GM18505 (cell line): ENCODE measurements around the gene TBC1D22A.

ENCODE experiments used
- ATAC-seq: cut with Tn5 transposase; IDR thresholded peaks from one replicate; pipeline ENCODE4 v1.9.1; 2021; ENCODE audit not compliant: unreplicated experiment
- POLR2A ChIP-seq: IDR thresholded peaks from 4 replicates; pipeline ENCODE4 v1.6.1; 2011; ENCODE audit warnings: borderline replicate concordance; ENCODE audit not compliant: insufficient read depth, insufficient read length; ENCODE audit errors: extremely low read depth

The TBC1D22A gene

DNA sequence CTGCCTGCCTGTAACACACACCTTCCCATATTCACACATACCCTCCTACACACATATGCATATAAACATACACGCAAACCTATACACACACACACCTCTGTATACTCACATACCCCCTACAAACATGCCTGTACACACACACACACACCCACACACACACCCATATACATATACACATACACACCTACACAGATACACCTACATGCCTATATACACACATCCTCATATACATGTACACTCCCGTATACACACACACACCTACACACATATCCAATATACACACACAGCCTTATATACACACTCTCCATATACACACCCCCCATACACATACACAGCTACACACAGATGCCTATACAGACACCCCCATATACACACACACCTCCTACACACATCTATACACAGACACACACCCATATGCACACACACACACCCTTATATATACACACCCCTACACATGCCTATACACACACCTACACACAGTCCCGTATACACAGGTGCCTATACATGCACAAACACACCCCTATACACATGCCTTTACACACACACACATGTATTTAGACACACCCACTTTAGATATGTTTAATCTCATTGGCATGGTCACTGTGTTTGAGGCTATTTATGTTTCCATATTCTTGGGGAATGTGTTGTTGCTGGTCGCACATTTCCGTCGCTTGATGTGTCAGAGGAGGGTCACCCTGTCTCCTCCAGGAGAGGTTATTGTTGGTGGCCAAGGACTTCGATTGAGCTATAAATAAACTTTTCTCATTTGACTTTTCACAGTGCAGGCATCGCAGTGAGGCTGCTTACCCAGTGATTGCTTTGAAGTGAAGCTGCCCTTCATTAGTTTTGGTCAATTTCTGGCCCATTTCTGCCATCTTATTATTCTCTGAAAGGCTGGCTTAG is 243.3 kb downstream of the TBC1D22A start:
- TF ChIP-seq POLR2A: no peak
- ATAC-seq: no peak

DNA sequence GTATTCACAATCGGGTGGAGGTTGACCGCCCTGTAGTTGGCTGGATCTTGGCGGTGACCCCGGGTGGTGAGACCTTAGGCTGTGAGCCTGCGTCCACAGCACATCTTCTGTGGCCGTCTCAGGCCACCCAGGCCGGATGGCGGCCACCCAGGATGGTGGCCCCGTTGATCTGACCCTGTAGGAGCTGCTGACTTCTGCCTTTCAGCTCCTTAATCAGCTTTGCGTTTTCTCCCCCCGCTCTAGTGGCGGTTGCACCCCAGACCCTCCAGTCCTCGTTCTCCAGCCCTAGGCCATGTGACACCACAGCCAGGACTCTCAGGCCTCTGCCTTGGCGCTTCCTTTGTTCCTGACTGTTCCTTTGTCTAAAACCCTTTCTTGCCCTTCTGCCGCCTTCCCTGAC is 244.0 kb downstream of the TBC1D22A start:
- TF ChIP-seq POLR2A: no peak
- no peak for ATAC-seq

DNA sequence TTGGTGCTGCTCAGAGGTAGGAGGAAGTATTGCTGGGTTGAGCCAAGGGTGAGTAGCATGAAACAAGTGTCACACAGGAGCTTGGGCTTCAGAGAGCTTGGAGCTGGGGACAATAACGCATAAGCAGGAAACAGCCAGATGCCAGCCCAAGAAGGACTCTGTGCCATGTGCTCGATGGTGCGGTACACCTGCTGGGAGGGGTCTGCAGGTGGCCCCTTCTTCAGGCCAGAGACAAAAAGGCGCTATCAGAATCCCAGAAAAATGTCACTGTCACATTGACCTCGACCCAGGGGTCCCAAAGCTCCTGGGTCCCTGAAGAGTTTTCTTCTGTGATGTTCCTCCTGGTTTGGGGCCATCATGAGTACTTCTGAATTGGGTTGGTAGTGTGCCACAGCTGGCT is 244.4 kb downstream of the TBC1D22A start:
- TF ChIP-seq POLR2A: no peak
- no peak for ATAC-seq

DNA sequence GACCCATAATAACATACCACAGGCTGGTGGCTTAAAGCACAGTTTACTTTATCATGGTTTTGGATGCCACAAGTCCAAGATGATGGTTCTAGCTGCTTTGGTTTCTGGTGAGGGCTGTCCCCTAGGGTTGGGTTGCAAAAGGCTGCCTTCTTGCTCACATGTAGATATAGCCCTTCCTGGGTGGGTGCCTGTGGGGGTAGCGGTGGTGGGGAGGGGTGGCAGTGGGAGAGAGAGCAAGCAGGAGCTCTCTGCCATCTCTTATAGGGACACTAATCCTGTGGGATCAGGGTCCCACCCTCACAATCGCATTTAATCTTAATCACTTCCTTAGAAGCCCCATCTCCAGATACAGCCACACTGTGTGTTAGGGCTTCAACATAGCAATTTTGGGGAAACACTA is 245.0 kb downstream of the TBC1D22A start:
- no peak for ATAC-seq
- TF ChIP-seq POLR2A: no peak

DNA sequence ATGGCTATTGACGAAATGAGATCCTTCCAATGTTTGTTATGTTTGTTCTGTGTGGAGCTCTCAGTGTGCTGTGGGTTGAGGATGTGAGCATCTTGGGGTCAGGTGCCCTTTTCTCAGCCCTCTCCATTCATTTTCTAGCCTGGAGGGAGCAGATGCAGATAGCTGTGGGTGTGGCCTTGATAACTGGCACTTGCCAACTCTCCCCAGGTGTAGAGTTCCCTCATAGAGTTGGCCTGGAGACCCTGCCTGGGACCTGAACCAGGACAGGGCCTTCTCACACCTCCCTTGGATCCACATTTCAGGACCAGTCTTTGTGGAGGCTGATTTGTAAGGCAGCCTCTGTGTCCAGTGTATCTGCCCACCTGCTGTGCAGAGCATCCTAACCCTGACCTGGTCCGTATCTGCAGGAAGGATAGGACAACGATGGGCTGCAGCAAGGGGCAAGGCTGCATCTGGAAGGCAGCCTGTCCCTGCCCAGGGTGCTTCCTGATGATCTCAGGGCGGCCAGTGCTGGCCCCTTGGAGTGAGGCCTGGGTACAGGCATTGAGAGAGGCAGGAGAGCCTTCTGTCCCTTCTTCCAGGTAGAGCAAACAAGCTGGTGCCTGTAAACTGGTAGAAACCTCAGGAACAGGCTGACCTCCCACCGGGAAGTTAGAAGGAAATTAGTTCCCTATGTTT is 245.9 kb downstream of the TBC1D22A start:
- TF ChIP-seq POLR2A: no peak
- no peak for ATAC-seq

DNA sequence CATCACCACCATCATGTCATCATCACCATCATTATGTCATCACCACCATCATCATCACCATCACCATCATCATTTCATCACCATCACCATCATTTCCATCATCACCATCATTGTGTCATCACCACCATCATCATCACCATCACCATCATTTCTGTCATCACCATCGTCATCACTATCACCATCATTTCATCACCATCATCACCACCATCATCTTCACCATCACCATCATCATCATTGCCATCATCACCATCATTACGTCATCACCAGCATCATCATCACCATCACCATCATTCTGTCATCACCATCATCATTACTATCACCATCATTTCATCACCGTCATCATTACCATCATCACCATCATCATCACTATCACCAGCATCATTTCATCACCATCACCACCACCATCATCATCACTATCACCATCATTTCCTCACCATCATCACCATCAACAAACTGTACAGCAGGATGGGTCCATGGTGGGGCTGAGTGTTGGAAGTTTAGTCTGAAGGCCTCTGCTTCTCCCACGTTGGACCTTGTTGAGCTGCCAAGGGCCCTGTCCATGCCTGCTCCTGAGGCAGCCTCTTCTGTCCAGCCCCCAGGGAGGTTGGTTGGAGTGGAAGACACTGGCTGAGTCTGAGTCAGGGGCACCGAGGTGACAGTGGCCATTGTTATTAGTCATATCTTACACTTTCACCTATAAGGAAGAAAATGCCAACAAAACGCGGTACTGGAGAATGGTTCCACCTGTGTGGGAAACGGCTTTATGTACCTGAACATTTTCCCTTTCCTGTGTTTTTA is 247.1 kb downstream of the TBC1D22A start:
- no peak for TF ChIP-seq POLR2A
- ATAC-seq: no peak

DNA sequence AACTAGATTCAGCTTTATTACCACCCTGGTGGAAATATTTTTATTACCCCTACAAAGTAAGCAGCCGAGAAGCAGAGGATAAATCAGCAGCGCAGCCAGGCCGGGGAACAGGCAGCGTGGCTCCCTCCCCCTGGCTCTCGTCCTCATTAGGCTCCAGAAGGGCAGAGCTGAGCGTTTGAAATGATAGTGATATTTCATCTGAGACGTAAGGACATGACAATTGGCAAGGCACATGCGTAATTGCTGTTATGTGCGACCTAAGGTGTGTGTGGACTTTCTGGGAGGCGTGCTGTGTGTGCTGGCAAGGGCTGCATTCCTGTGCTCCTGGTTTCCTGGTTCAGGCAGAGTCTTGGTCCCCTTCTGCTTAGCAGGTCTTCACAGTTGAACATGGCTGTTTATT is 247.8 kb downstream of the TBC1D22A start:
- ATAC-seq: no peak
- no peak for TF ChIP-seq POLR2A

DNA sequence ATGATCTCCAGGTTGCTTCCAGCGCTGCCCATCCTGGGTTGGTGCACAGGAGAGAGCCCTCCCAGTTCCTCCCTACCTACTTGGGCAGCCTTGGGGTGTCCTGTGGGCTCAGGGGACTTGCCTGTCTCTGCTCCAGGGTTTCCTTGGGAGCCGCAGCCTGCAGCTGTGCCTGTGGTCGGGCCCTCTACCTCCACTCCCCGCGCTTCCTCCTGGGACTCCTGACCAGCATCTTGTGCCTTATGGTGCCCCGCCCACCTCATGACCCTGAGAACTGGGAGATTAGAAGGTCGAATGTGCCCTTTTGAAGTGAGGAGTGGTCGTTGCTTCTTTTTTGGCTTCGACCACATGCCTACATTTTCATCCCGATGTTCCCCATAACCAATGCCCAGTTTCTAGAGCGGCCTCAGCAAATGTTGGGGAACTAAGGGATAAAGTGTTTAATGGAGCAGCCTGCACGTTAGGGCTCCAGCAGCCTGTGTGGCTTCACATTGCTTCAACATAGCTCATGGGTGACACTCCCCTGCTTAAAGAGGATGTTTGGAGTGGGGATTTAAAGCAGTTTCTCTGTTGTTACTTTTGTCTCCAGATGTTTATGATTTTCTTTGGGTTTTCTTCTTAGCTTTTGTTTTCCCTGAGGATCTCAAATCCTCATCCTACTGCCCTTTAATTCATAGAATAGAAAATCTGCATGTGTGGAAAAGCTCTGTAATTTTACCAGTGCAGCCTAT is 248.8 kb downstream of the TBC1D22A start:
- no peak for ATAC-seq
- no peak for TF ChIP-seq POLR2A

DNA sequence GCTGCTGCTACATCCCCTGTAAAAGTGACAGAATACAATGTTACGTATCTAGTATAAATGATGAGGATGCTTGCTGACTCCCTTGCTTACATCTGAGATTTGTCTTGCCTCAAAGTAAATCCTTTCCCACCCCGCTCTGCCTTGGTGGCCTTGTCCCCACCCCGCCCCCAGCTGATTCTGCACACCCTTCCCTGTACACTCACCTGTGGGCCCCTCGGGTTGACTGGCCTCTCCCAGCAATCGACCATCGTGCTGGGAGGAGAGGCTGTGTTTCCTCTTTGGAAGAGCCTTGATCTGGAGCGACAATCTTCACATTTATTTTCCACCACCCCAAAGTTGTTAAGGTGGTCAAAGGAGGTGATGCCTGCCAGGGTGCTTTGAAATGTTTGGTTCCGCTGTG is 249.4 kb downstream of the TBC1D22A start:
- TF ChIP-seq POLR2A: no peak
- no peak for ATAC-seq

DNA sequence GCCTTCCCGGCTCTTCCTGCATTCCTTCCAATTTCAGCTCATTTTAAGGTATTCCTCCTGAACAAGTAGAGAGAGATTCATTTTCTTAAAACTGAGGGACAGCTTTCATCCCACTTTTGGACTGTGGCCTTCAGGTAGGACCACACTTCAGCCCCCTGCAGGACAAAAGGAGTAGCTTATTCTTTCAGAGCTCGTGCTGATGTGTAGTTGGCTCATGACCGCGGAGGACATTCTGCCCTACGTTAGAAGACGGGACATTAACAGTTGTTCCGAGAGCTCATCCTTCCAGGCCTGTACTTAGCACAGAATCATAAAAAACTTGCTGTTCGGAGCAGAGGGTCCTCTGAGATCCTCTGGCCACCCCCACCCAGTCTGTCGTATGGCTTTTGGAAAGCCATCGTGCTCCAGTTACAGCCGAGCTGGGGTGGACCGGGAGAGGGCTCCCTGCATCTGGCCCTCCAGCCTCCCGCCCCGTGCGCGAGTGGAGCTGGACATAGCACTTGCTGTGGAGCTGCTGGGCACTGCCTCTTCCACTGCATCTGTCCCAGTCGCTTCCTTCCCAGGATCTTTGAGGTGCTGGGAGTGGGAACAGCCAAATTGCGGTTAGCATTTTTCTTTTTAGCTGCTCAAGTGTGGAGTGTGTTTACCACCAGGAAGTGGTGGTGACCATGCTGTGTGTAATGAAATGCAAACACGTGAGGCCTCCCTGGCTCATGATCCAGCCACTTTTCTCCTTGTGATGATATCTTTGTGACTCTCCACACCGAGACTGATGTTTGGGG is 250.3 kb downstream of the TBC1D22A start:
- no peak for ATAC-seq
- TF ChIP-seq POLR2A: no peak

DNA sequence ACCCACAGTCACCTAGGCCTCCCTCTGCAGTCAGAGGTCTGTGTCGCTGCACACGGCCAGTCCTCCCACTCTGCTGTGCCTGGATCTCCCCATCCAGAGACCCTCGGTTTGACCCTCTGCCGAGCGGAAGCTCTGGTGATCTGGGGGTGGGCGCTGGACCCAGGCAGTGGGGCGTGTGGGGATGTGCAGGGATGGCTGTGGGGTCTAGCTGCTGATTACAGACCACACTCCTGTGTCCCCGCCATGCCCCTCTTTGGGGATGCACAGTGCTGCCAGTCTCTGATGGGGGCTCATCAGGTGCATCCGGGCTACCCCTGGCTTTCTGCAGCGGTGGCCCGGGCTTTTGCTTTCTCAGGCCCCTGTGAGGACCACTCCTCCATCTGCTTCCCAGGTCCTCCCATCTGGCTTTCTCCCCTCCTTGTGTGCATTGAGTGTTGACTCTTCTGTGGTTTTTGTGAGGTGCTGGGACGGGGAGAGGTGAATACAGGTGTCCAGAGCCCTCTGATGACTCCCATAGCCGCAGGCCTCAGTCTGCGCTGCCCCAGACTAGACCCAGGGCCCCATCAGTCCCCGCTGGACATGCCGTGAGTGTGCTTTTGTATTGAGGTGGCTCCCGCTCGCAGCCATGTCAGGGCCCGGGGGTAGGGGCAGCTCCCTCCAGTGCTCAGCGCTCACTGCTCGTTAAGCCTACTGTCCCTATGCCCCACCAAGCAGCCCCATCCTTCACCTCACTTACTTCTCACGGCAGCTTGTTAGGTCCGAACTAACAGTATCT is 251.6 kb downstream of the TBC1D22A start:
- TF ChIP-seq POLR2A: no peak
- no peak for ATAC-seq
